GM12891 (cell line): ENCODE results near the gene CACNB4.

Experiments used
- POLR2A ChIP-seq: IDR thresholded peaks from 2 replicates; pipeline ENCODE4 v1.6.1; 2011; ENCODE audit warnings: low read depth, low read length, control low read depth
- POLR2AphosphoS5 ChIP-seq: IDR thresholded peaks from 2 replicates; pipeline ENCODE4 v1.6.1; 2011; ENCODE audit warnings: low read depth, low read length, control low read depth
- POU2F2 ChIP-seq: IDR thresholded peaks from 2 replicates; pipeline ENCODE4 v1.6.1; 2011; ENCODE audit warnings: low read depth, mild to moderate bottlenecking, control low read depth, low read length, moderate library complexity
- SPI1 ChIP-seq: IDR thresholded peaks from 2 replicates; pipeline ENCODE4 v1.6.1; 2011; ENCODE audit warnings: low read depth, low read length, control low read depth
- TAF1 ChIP-seq: IDR thresholded peaks from 2 replicates; pipeline ENCODE4 v1.6.1; 2011; ENCODE audit warnings: low read depth, low read length, control low read depth

- TF ChIP-seq POLR2A (no peak), SPI1 (no peak), POLR2AphosphoS5 (no peak), POU2F2 (no peak), TAF1 (no peak)
Measured at GRCh38 chr2:151914989-151915628, 183.7 kb downstream of the CACNB4 start.
